Peyer's patch (tissue), 4 donors: ENCODE measurements around the gene LRRC15. TPM values are rescaled to one million over a fixed set of nuclear protein-coding genes. Genes with fewer than 3 reads are reported as not detected.

Experiments used
- DNase-seq, 3 donors: peaks; one replicate each; pipeline ENCODE4 v3.0.0-alpha.2; 2017 to 2019
- H3K27ac ChIP-seq, 4 donors: fragments of 200-600 bp; sonication (generic); one replicate each; pipeline ENCODE4 v1.5.1; 2016 to 2019
- H3K27me3 ChIP-seq, 2 donors: fragments of 200-600 bp; sonication (generic); one replicate each; pipeline ENCODE4 v1.5.1; 2019
- H3K36me3 ChIP-seq, 3 donors: fragments of 200-600 bp; sonication (generic); one replicate each; pipeline ENCODE4 v1.5.1; 2016 to 2019
- H3K4me1 ChIP-seq, 4 donors: fragments of 200-600 bp; sonication (generic); one replicate each; pipeline ENCODE4 v1.5.1; 2016 to 2019
- H3K4me3 ChIP-seq, 4 donors: fragments of 200-600 bp; sonication (generic); 1 replicate in 3 of 4; 2 replicates in 1 of 4; pipeline ENCODE4 v1.5.1; 2016 to 2019; ENCODE audit warnings: mild to moderate bottlenecking in 1 of 4
- H3K9me3 ChIP-seq, 4 donors: fragments of 200-600 bp; sonication (generic); one replicate each; pipeline ENCODE4 v1.5.1; 2016 to 2019; ENCODE audit warnings: mild to moderate bottlenecking in 1 of 4
- CTCF ChIP-seq, 6 experiments: fragments of 450-650 bp in 4 of 6; fragments of 200-600 bp in 2 of 6; sonication (generic) in 1 of 6; IDR thresholded peaks; one replicate each; pipeline ENCODE4 v1.5.1; 2017 to 2019; ENCODE audit warnings: antibody characterized with exemption in 6 of 6, mild to moderate bottlenecking in 3 of 6, moderate library complexity in 1 of 6
- POLR2A ChIP-seq, 2 donors: fragments of 450-650 bp; IDR thresholded peaks; one replicate each; pipeline ENCODE4 v1.5.1; 2017; ENCODE audit warnings: antibody characterized with exemption in 2 of 2, mild to moderate bottlenecking in 2 of 2, moderate library complexity in 2 of 2
- total RNA-seq, 4 donors: library from RNA; depleted of rRNA; stranded (reverse); fragments of >200 nt; gene quantifications; one replicate each; pipeline ENCODE4 v1.1.0, GENCODE V29; 2016

The LRRC15 gene
- total RNA-seq, 4 donors from 2014 or later, result 0.28 TPM; not detected in 3

DNA sequence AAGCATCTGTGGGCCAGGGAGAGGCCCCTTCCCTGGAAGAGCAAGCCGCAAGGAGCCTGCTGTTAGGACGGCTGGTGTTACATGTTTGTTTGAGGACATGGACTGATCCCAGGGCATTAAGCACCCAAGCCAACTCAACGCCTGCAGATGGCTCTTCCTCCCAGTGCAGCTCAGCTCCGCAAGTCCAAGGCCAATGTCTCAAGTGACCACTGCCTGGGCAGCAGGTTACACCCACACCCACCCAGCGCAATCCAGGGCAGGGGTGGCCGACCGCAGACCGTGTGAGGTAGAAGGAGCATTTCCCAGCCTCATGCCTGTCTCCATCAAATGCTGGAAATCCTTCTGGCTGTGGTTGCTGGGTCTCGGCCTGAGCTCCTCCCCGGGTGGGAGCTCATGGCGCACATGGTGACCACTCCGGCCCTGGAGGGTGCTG, 15.0 kb upstream of the LRRC15 start:
- no peaks in the 10 kb centered on the region for H3K4me1 ChIP-seq
- TF ChIP-seq CTCF (IDR thresholded peaks at IDR 0.05) (no peak), POLR2A (IDR thresholded peaks at IDR 0.05) (no peak)
- no peaks in the 10 kb centered on the region for H3K36me3 ChIP-seq
- peak in 2 of 3 donors; percentile 21 to 34 for DNase-seq
- no peaks in the 10 kb centered on the region for H3K27me3 ChIP-seq
- no peaks in the 10 kb centered on the region for H3K9me3 ChIP-seq
- no peak overlapping the region for H3K27ac ChIP-seq
- no peak overlapping the region for H3K4me3 ChIP-seq

GRCh38 chr3:194384156-194384555, 14.6 kb upstream of the LRRC15 start:
- DNase-seq, result peak in 2 of 3 donors; percentile 23 to 39
- no peaks in the 10 kb centered on the region for H3K4me1 ChIP-seq
- TF ChIP-seq POLR2A (IDR thresholded peaks at IDR 0.05) (no peak), CTCF (IDR thresholded peaks at IDR 0.05) (no peak)

GRCh38 chr3:194383276-194383940, 13.9 kb upstream of the LRRC15 start:
- peak in 2 of 3 donors; percentile 22 to 24 for DNase-seq

More at GRCh38 chr3:194384156-194384555, 14.6 kb upstream of the LRRC15 start:
- Histone ChIP-seq H3K27me3 (no peaks in the 10 kb centered on the region), H3K9me3 (no peaks in the 10 kb centered on the region), H3K4me3 (no peak overlapping the region), H3K36me3 (no peaks in the 10 kb centered on the region), H3K27ac (no peak overlapping the region)

DNA sequence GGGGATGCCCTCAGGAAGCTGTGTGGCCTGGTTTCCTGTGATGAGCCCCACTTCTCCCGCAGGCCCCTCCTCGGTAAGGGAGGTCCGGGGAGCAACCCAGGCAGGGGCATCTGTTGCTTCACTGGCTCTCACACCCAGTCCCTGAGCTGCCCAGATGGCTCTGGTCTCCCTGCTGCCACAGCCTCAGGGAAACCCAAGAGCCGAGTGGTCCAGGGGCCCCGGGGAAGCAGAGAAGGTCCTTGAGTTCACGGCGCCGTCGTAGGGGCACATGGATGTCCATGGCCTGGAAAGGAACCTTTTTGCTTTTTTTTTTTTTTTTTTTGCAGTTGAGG, 13.3 kb upstream of the LRRC15 start:
- TF ChIP-seq CTCF (IDR thresholded peaks at IDR 0.05) (no peak), POLR2A (IDR thresholded peaks at IDR 0.05) (no peak)
- H3K36me3 ChIP-seq, result no peaks in the 10 kb centered on the region

More at GRCh38 chr3:194383276-194383940, 13.9 kb upstream of the LRRC15 start:
- Histone ChIP-seq H3K4me3 (no peak overlapping the region), H3K27me3 (no peaks in the 10 kb centered on the region), H3K27ac (no peak overlapping the region), H3K4me1 (no peaks in the 10 kb centered on the region), H3K36me3 (no peaks in the 10 kb centered on the region), H3K9me3 (no peaks in the 10 kb centered on the region)
- TF ChIP-seq CTCF (IDR thresholded peaks at IDR 0.05), result no peak
- TF ChIP-seq POLR2A (IDR thresholded peaks at IDR 0.05), result no peak

DNA sequence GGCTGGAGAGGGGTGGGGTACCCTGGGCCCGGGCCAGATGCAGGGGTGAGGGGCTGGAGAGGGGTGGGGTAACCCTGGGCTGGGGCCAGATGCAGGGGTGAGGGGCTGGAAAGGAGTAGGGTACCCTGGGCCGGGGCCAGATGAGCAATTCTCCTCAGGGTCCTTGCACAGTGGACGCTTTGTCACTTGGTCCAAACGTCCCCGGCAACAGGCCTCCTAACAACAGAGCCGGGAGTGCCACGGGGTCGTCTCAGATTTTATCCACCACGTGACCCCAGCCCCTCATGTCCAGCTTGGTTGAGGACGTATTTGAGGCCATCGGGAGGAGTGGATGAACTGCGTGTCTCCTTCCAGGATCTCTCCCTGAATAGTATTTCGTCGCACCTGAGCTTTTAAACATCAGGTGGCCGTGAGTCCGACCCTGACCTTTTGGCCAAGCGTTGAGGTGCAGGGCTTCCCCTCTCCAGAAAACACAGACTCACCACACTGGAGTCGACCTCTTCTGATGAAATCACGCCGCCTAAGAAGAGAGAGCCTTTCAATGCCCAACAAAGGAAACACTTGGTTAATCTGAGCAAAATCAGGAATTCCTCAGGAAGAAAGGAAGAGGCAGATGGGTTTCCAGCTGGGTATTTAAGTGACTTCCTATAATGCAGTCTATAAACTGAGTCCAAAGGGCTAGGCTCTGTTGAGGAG, 12.8 kb upstream of the LRRC15 start:
- peak in 2 of 3 donors; percentile 18 to 28 for DNase-seq
- Histone ChIP-seq H3K9me3 (no peaks in the 10 kb centered on the region), H3K4me3 (no peak overlapping the region), H3K4me1 (no peaks in the 10 kb centered on the region), H3K27ac (no peak overlapping the region), H3K27me3 (no peaks in the 10 kb centered on the region), H3K36me3 (no peaks in the 10 kb centered on the region)
- TF ChIP-seq POLR2A (IDR thresholded peaks at IDR 0.05), result no peak

More for the DNA sequence above, 13.3 kb upstream of the LRRC15 start:
- Histone ChIP-seq H3K9me3 (no peaks in the 10 kb centered on the region), H3K27ac (no peak overlapping the region), H3K4me3 (no peak overlapping the region), H3K27me3 (no peaks in the 10 kb centered on the region), H3K4me1 (no peaks in the 10 kb centered on the region)
- peak in 2 of 3 donors; percentile 18 to 23 for DNase-seq

- DNase-seq, result peak in 2 of 3 donors; percentile 20 to 36
- Histone ChIP-seq H3K36me3 (no peaks in the 10 kb centered on the region), H3K27ac (no peak overlapping the region), H3K9me3 (no peaks in the 10 kb centered on the region), H3K4me1 (no peaks in the 10 kb centered on the region), H3K27me3 (no peaks in the 10 kb centered on the region), H3K4me3 (no peak overlapping the region)
- TF ChIP-seq CTCF (IDR thresholded peaks at IDR 0.05), result no peak
- no peak for TF ChIP-seq POLR2A (IDR thresholded peaks at IDR 0.05)
Observed at GRCh38 chr3:194381460-194381875, 11.9 kb upstream of the LRRC15 start.
